HG02678 (cell line): Measurements from ENCODE around the gene CD55.
"Not testable (repeated sequence)": the region's sequence is repeated elsewhere in the genome, so short reads cannot be mapped to it uniquely, and the experiment has no call there.

Source experiments
- ATAC-seq: cut with Tn5 transposase; IDR thresholded peaks from one replicate; pipeline ENCODE4 v1.9.1; 2021; ENCODE audit warnings: mild to moderate bottlenecking, moderate library complexity; ENCODE audit not compliant: unreplicated experiment

The CD55 gene

GRCh38 chr1:207305489-207305873, 16.0 kb upstream of the CD55 start:
- no peak for ATAC-seq

GRCh38 chr1:207306023-207306422, 15.5 kb upstream of the CD55 start:
- ATAC-seq: no peak

GRCh38 chr1:207306603-207307002, 14.9 kb upstream of the CD55 start:
- ATAC-seq: no peak

- no peak for ATAC-seq
Observed at GRCh38 chr1:207308451-207309190, 12.9 kb upstream of the CD55 start.

GRCh38 chr1:207309745-207310273, 11.7 kb upstream of the CD55 start:
- ATAC-seq: no peak

GRCh38 chr1:207311888-207312603, 9.4 kb upstream of the CD55 start:
- ATAC-seq: no peak

- no peak for ATAC-seq
Observed at GRCh38 chr1:207312604-207312920, 8.9 kb upstream of the CD55 start.

- no peak for ATAC-seq
Observed at GRCh38 chr1:207313131-207313530, 8.3 kb upstream of the CD55 start.

GRCh38 chr1:207314816-207315215, 6.7 kb upstream of the CD55 start:
- no peak for ATAC-seq

- no peak for ATAC-seq
Observed at GRCh38 chr1:207315435-207315834, 6.0 kb upstream of the CD55 start.

GRCh38 chr1:207316141-207316540, 5.3 kb upstream of the CD55 start:
- no peak for ATAC-seq

- no peak for ATAC-seq
Observed at GRCh38 chr1:207316622-207317391, 4.7 kb upstream of the CD55 start.

- no peak for ATAC-seq
Observed at GRCh38 chr1:207317561-207317960, 3.9 kb upstream of the CD55 start.

- ATAC-seq: no peak
Observed at GRCh38 chr1:207318072-207318619, 3.3 kb upstream of the CD55 start.

GRCh38 chr1:207319199-207319598, 2.3 kb upstream of the CD55 start:
- ATAC-seq: no peak

- not testable (repeated sequence) for ATAC-seq
Observed at GRCh38 chr1:207320105-207320504, 1.4 kb upstream of the CD55 start.

- peak; percentile 32 for ATAC-seq
Observed at GRCh38 chr1:207321790-207322645, 540 bp downstream of the CD55 start.

GRCh38 chr1:207323425-207324225, 2.1 kb downstream of the CD55 start:
- ATAC-seq: no peak

GRCh38 chr1:207328004-207328403, 6.5 kb downstream of the CD55 start:
- no peak for ATAC-seq
